GM21576 (cell line): ENCODE data around the gene CXorf51A.
"Not testable (repeated sequence)": the region's sequence is repeated elsewhere in the genome, so short reads cannot be mapped to it uniquely, and the experiment has no call there.

ENCODE experiments used
- ATAC-seq: cut with Tn5 transposase; IDR thresholded peaks from one replicate; pipeline ENCODE4 v1.9.1; 2021; ENCODE audit warnings: mild to moderate bottlenecking, moderate library complexity; ENCODE audit not compliant: unreplicated experiment

The CXorf51A gene

GRCh38 chrX:146814644-146815043 is at the start of gene CXorf51A:
TSS of gene CXorf51A (minus strand) at chrX:146814744. CDS start at chrX:146814723, 21 bp downstream.
- ATAC-seq = not testable (repeated sequence)

GRCh38 chrX:146863566-146863965 is 49.0 kb upstream of the CXorf51A start:
- no peak for ATAC-seq

DNA sequence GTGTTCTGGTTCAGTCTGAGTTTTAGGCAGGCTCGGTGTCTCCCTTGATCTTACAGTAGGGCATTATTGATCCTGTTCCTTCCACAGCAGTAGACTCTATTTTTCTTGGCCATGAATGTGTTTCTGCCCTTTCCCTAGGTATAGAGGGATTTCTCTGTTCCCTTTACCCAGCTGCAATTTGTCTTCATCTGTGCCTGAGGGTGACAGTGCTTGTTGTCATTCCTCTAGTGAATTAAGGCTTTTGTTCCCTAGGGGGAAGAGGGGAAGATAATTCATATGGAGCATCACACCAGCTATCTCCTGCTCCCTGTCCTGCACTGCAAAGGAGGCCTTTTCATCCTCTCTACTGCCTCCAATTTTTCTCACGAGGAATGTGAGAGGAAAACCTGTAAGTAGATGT is 39.7 kb upstream of the CXorf51A start:
- no peak for ATAC-seq

DNA sequence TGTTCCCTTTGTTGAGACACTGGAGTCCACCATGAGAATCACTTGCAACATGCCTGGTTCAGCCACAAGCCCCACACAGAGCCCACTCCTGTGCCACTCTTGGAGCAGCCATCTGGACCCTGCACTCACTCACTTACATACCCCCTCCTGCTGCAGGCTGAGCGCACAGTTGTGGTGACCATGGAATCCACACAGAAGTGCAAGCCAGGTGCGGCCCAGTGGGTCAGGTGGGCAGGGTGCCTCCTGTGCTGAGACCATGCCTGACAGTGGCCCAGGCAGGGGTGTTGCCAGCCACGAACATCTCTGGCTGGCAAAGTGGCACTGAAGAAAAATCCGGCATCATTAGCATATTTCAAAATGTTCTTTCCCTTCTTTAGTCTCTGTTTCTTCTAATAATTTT is 17.4 kb upstream of the CXorf51A start:
- ATAC-seq = no peak

GRCh38 chrX:146809471-146809870 is 5.1 kb downstream of the CXorf51A start, which contains the start of gene CXorf51B:
TSS of gene CXorf51B (plus strand) at chrX:146809771. CDS start at chrX:146809792, 21 bp downstream.
- ATAC-seq = not testable (repeated sequence)
